ENCODE data around the gene PCDHGC3. TPM values are rescaled to one million over a fixed set of nuclear protein-coding genes. Genes with fewer than 3 reads are reported as not detected.

Gene PCDHGC3
- total RNA-seq, 2 donors from 2014 or later = 13.1 to 22.2 TPM

- no peaks in the 10 kb centered on the region for H3K27me3 ChIP-seq
- intact Hi-C loops (cut with DNase I) = no loop called here
- no peak for TF ChIP-seq CTCF (IDR thresholded peaks at IDR 0.05)
- DNase-seq = no peak
- H3K36me3 ChIP-seq = no peaks in the 10 kb centered on the region
- no peaks in the 10 kb centered on the region for H3K4me1 ChIP-seq
- no peaks in the 10 kb centered on the region for H3K9me3 ChIP-seq
- no peak overlapping the region for H3K9ac ChIP-seq (ENCODE audit: low read depth in 2 of 2, low read length in 2 of 2)
- no peak overlapping the region for H3K4me3 ChIP-seq
- H3K27ac ChIP-seq = no peak overlapping the region
Measured at GRCh38 chr5:141434006-141434405, 41.8 kb upstream of the PCDHGC3 start.

GRCh38 chr5:141437221-141437620 is 38.5 kb upstream of the PCDHGC3 start:
- Histone ChIP-seq H3K4me3 (no peak overlapping the region), H3K4me1 (no peaks in the 10 kb centered on the region), H3K27me3 (no peaks in the 10 kb centered on the region), H3K27ac (no peak overlapping the region), H3K36me3 (no peaks in the 10 kb centered on the region), H3K9me3 (no peaks in the 10 kb centered on the region), H3K9ac (ENCODE audit: low read depth in 2 of 2, low read length in 2 of 2) (no peak overlapping the region)
- DNase-seq = no peak
- intact Hi-C loops (cut with DNase I) = no loop called here
- TF ChIP-seq CTCF (IDR thresholded peaks at IDR 0.05) = no peak

- Histone ChIP-seq H3K27me3 (no peaks in the 10 kb centered on the region), H3K4me3 (no peak overlapping the region), H3K27ac (no peak overlapping the region), H3K9me3 (no peaks in the 10 kb centered on the region), H3K36me3 (no peaks in the 10 kb centered on the region), H3K4me1 (no peaks in the 10 kb centered on the region), H3K9ac (ENCODE audit: low read depth in 2 of 2, low read length in 2 of 2) (no peak overlapping the region)
- no peak for DNase-seq
- intact Hi-C loops (cut with DNase I) = no loop called here
- TF ChIP-seq CTCF (IDR thresholded peaks at IDR 0.05) = no peak
Measured at GRCh38 chr5:141439411-141440141, 36.2 kb upstream of the PCDHGC3 start.

GRCh38 chr5:141440341-141440740 is 35.4 kb upstream of the PCDHGC3 start:
- Histone ChIP-seq H3K27ac (no peak overlapping the region), H3K4me1 (no peaks in the 10 kb centered on the region), H3K9ac (ENCODE audit: low read depth in 2 of 2, low read length in 2 of 2) (no peak overlapping the region), H3K9me3 (no peaks in the 10 kb centered on the region), H3K4me3 (no peak overlapping the region), H3K36me3 (no peaks in the 10 kb centered on the region), H3K27me3 (no peaks in the 10 kb centered on the region)
- TF ChIP-seq CTCF (IDR thresholded peaks at IDR 0.05) = no peak
- no peak for DNase-seq
- intact Hi-C loops (cut with DNase I) = no loop called here

- no peak overlapping the region for H3K9ac ChIP-seq (ENCODE audit: low read depth in 2 of 2, low read length in 2 of 2)
- DNase-seq = no peak
- intact Hi-C loops (cut with DNase I) = no loop called here
- no peak overlapping the region for H3K4me3 ChIP-seq
- no peak overlapping the region for H3K27ac ChIP-seq
- H3K36me3 ChIP-seq = no peaks in the 10 kb centered on the region
- no peaks in the 10 kb centered on the region for H3K4me1 ChIP-seq
- H3K27me3 ChIP-seq = no peaks in the 10 kb centered on the region
- no peaks in the 10 kb centered on the region for H3K9me3 ChIP-seq
- TF ChIP-seq CTCF (IDR thresholded peaks at IDR 0.05) = no peak
Measured at GRCh38 chr5:141441571-141442170, 34.1 kb upstream of the PCDHGC3 start.

Measured in colonic mucosa (tissue), 4 donors.